ENCODE data around the gene CD34. TPM values are rescaled to one million over a fixed set of nuclear protein-coding genes. Genes with fewer than 3 reads are reported as not detected.

CD34 gene
- total RNA-seq, 1 experiment from 2014 or later, result 0.35 TPM

- Histone ChIP-seq H3K18ac (ENCODE audit: insufficient read length, low read depth, low read length) (no peak overlapping the region), H3K56ac (ENCODE audit: insufficient read length, low read depth, low read length) (no peak overlapping the region), H3K79me1 (ENCODE audit: insufficient read depth, low read depth, low read length, poor library complexity, severe bottlenecking) (no peaks in the 10 kb centered on the region), H3K79me2 (ENCODE audit: insufficient read depth, low read length) (no peaks in the 10 kb centered on the region), H3K4me1 (ENCODE audit: insufficient read depth, low read length) (no peaks in the 10 kb centered on the region), H3K27me3 (ENCODE audit: insufficient read depth, low read length) (no peaks in the 10 kb centered on the region), H2BK20ac (ENCODE audit: low read depth, low read length, poor library complexity, severe bottlenecking) (no peak overlapping the region), H3K14ac (ENCODE audit: insufficient read depth, low read length) (no peak overlapping the region), H2BK5ac (ENCODE audit: insufficient read length, low read length) (no peak overlapping the region), H3K9ac (ENCODE audit: extremely low read depth, insufficient read length, low read length) (no peak overlapping the region), H4K5ac (ENCODE audit: insufficient read length, low read depth, low read length) (no peak overlapping the region), H3K4ac (ENCODE audit: low read depth, low read length) (no peak overlapping the region), H2BK15ac (ENCODE audit: low read depth, low read length) (no peak overlapping the region), H4K20me1 (ENCODE audit: control insufficient read depth, insufficient read depth, insufficient read length) (no peaks in the 10 kb centered on the region), H2BK12ac (ENCODE audit: insufficient read length, low read depth, low read length) (no peak overlapping the region), H3K9me3 (ENCODE audit: control insufficient read depth, low read depth, low read length) (no peaks in the 10 kb centered on the region), H4K91ac (ENCODE audit: insufficient read length, low read depth, low read length) (no peak overlapping the region), H2AFZ (ENCODE audit: low read length) (no peak overlapping the region), H2AK5ac (ENCODE audit: insufficient read length, low read length) (no peak overlapping the region), H2BK120ac (ENCODE audit: low read depth, low read length, poor library complexity, severe bottlenecking) (no peak overlapping the region), H3T11ph (ENCODE audit: low read length) (no peak overlapping the region), H3K23ac (ENCODE audit: insufficient read length, low read depth, low read length) (no peak overlapping the region), H4K8ac (replicated peaks; ENCODE audit: insufficient read length, low read depth, low read length) (no peak overlapping the region), H3K23me2 (ENCODE audit: insufficient read length, low read depth, low read length, poor library complexity, severe bottlenecking) (no peaks in the 10 kb centered on the region), H3K27ac (ENCODE audit: insufficient read length, low read depth, low read length) (no peak overlapping the region), H3K4me2 (ENCODE audit: insufficient read depth, insufficient read length, low read length) (no peak overlapping the region)
- DNase-seq, result no peak
- Mint-ChIP-seq H3K27ac (no peak overlapping the region), H3K9me3 (no peaks in the 10 kb centered on the region), H3K27me3 (ENCODE audit: low read depth) (no peaks in the 10 kb centered on the region), H3K36me3 (ENCODE audit: insufficient read depth in 1 of 3, low read depth in 3 of 3) (no peaks in the 10 kb centered on the region), H3K4me3 (no peak overlapping the region), H3K4me1 (no peaks in the 10 kb centered on the region)
- WGBS (ENCODE audit: extremely low coverage, insufficient read length, low lambda C conversion rate), result no CpG with 5 or more reads among the region's 1 CpG
- TF ChIP-seq CTCF (conservative IDR thresholded peaks at IDR 0.05), result no peak
Observed at GRCh38 chr1:207946756-207947155, 35.8 kb upstream of the CD34 start.

All from H9 (cell line).